HTR-8/SVneo (cell line): ENCODE data around the gene ZNF689.
"Not testable (repeated sequence)": the region's sequence is repeated elsewhere in the genome, so short reads cannot be mapped to it uniquely, and the experiment has no call there.

Experiments
- DNase-seq: peaks from one replicate; pipeline ENCODE4 v3.0.0; 2011; ENCODE audit warnings: low spot score, mixed read lengths; ENCODE audit not compliant: insufficient read length
- FAIRE-seq: peaks from 2 replicates; lab custom pipeline; 2011; peaks lifted over from hg19 to GRCh38; lab: Jason Lieb, UNC

ZNF689 gene

DNA sequence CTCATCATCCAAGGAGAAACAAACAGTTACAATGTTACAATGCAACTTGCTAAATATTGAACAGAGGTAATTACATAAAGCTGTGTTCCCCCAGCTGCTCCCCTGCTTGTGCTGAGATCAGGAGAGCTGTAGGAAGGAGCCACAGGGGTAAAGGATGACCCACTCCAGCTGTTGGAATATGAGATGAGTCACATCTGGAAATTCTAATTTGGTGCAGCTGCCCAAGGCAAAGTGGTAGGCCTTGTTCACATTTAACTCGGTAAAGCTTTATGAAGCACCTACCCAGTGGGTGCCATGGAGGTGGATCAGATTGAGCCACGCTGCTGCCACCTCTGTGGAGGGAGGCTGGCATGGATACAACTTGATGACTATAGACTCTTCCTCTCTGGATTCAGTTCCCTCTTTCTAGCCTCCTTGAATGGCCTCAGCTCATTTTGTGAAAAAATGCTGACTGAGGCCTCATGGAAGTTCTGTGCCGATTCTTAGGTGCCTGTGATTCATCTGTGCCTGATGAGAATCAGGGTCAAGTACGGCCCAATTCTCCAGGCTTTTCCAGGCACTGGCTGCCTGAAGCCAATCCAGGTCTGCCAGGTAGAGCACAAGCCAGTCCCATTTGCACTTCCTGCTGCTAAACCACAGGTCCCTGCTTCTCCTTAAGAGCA, 7.4 kb downstream of the ZNF689 start:
- DNase-seq = no peak
- FAIRE-seq = no peak

DNA sequence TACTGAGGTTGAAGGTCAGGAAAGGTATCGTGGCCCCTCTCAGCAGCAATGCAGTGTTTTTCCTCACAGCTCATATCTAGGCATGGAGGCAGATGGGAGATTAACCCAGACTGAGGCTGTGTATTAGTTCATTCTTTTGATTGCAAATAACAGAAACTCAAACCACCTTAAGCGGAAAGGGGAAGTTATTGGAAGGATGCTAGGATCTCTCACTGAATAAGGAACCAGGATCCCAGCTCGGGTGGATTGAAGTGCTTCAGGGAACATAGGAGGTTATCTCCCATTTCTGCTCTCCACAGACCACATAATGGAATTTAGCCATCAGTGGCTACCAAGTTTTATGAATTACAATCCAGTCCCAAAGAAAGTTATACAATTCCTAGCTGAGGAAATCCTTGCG, 8.2 kb downstream of the ZNF689 start:
- DNase-seq (no peak), FAIRE-seq (no peak)

DNA sequence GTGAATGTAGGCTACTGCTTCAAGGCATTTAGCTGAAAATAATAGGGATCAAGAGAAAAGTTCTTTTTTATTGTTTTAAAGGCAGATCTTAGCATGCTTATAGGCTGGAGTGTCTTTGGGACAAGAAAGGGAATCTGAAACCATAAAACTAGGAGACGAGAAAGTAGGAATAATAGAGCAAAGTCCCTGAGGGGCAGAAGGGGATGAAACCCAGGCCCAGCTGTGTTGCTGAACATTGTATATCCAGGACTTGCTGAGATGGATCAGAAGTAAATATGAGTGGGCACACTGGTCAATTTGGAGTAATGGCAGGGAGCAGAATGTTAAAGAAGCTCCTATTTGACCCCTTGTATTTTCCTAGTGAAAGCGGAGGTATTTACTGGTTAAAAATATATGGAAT, 9.3 kb downstream of the ZNF689 start:
- DNase-seq = no peak
- FAIRE-seq = no peak

DNA sequence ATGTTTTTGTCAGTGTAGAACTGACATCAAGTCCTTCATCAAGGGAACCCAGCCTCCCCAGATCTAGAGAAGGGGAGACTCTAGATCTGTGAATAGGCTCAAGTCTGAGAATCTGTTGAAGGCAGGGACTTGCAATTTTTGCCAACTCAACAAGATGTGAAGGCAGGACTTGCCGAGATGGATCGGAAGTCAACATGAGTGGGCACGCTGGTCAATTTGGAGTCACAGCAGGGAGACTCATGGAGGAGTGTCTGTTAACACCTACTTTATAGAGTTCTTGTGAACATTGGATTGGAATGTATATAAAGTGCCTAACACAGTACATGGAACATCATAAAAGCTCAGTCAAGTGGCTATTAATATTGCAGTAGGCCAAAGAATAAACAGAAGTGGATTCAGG, 10.0 kb downstream of the ZNF689 start:
- DNase-seq (no peak), FAIRE-seq (no peak)

GRCh38 chr16:30592871-30593270, 17.3 kb downstream of the ZNF689 start:
- no peak for DNase-seq
- FAIRE-seq = no peak

GRCh38 chr16:30590869-30591268, 19.3 kb downstream of the ZNF689 start:
- not testable (repeated sequence) for DNase-seq, FAIRE-seq

DNA sequence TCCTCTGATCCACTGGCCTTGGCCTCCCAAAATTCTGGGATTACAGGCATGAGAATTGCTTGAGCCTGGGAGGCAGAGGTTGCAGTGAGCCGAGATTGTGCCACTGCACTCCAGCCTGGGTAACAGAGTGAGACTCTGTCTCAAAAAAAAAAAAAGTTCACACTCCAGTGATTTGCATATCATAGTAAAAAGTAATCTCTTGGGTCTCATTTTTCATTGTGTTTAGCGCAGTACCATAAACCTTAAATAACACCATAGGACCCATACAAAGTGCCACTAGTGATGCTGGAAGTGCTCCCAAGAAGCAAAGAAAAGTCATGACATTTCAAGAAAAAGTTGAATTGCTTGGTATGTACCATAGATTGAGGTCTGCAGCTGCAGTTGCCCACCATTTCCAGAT, 20.6 kb downstream of the ZNF689 start:
- DNase-seq, FAIRE-seq: not testable (repeated sequence)

DNA sequence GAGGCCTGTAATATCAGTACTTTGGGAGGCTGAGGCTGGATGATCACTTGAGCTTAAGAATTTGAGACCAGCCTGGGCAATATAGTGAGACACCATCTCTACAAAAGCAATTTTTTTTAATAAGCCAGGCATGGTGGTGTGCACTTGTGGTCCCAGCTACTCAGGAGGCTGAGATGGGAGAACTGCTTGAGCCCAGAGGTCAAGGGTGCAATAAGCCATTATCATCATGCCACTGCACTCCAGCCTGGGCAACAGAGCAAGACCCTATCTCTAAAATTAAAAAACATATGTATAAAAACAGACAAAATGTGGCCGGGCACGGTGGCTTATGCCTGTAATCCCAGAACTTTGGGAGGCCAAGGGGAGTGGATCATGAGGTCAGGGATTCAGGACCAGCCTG, 21.5 kb downstream of the ZNF689 start:
- FAIRE-seq (no peak), DNase-seq (no peak)

DNA sequence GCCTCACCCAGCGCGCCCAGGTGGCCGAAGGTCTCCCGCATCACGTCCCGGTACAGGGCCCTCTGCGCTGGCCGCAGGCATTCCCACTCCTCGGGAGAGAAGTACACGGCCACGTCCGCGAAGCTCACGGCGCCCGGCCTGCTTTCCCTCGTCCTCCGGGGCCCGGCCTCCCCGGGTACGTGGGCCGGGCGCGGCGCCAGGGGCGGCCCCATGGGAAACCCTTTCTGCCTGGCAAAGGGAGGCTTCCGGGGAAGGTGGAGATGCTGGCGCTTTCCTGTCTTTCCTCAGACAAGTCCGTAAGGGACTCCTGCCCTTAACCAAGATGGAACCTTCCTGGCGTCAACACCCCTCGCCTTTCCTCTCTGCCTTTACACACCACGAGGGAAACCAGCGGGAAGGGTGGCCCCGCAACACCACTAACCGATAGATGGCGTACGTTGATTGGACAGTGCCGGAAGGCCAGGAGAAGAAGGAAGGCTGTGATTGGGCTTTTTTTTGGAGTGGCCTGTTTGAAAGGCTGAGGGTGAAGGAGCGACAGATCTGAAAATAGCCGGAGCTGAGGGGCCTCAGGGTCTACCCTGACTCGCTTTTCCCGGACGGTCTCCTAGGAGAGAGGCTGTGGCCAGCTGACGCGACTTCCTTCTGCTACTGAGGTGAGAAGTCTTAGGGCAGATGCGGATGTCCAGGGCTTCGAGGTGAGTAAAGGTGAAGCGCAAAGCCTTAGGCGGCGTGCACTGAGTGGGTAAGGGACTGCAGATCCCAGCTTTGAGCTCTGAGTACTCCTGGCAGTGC, 24.6 kb downstream of the ZNF689 start, which contains the start of gene ZNF785:
ZNF785 (minus strand) TSS at position 298 of the 792 bp plus-strand sequence; CDS start at position 212, 86 bp downstream.
- DNase-seq (peak; percentile 89), FAIRE-seq (no peak)

- DNase-seq (no peak), FAIRE-seq (no peak)
Observed at GRCh38 chr16:30585022-30585399, 25.2 kb downstream of the ZNF689 start.

GRCh38 chr16:30582611-30583340, 27.4 kb downstream of the ZNF689 start:
- DNase-seq (no peak), FAIRE-seq (no peak)

- no peak for DNase-seq
- no peak for FAIRE-seq
Observed at GRCh38 chr16:30581457-30581856, 28.7 kb downstream of the ZNF689 start.

DNA sequence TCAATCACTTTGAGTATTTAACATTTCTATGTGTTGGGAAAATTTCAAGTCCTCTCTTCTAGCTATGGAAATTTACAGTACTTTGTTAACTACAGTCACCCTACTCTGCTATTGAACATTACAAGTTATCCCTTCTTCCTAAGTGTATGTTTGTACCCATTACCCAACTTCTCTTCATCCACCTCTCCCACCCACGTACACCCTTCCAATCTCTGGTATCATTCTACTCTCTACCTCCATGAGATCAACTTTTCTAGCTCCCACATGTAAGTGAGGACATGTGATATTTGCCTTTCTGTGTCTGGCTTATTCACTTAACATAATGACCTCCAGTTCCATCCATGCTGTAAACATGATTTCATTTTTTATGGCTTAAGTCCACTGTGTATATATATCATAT, 35.5 kb downstream of the ZNF689 start:
- DNase-seq (no peak), FAIRE-seq (no peak)

DNA sequence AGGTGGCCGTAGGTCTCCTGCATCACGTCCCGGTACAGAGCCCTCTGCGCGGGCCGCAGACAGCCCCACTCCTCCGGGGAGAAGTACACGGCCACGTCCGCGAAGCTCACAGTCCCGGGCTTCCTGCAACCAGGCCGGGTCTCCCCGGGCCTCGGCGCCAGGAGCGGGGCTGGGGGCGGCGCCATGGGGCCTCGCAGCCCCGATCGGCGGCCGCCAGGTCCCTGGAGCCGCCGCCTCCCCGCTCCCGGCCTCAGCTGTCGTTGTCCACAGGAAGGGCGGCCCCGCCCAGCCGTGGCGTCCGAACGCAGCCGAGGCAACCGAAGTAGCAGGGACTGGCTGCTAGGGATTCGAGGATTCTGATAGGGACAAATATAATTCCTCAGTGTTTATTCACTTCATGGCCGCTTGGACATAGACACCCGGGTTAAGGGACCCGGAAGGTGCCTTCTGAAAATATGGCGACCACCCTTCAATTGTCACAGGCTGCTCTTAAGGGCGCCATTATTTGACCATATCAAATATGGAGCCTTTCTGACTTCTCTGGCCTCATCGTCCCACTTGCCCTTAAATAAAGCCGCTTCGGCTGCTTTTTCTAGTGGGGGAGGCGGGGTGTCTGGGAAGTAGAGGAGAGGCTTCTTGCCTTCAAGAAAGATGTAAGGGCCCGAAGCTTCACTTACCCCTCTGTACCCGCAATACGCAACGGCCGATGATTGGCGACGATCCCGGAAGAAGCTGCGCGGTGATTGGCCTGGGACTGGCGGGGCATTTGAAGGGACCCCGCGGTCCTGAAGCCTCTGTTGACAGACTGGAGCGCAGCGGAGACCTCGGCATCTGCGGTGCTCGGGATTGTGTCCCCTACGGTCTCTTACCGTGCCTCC, 38.5 kb downstream of the ZNF689 start, which contains the start of gene ZNF688:
ZNF688 (minus strand) TSS at position 270 of the 878 bp plus-strand sequence; CDS start at position 185, 85 bp downstream.
- FAIRE-seq (no peak), DNase-seq (peak; percentile 95)

DNA sequence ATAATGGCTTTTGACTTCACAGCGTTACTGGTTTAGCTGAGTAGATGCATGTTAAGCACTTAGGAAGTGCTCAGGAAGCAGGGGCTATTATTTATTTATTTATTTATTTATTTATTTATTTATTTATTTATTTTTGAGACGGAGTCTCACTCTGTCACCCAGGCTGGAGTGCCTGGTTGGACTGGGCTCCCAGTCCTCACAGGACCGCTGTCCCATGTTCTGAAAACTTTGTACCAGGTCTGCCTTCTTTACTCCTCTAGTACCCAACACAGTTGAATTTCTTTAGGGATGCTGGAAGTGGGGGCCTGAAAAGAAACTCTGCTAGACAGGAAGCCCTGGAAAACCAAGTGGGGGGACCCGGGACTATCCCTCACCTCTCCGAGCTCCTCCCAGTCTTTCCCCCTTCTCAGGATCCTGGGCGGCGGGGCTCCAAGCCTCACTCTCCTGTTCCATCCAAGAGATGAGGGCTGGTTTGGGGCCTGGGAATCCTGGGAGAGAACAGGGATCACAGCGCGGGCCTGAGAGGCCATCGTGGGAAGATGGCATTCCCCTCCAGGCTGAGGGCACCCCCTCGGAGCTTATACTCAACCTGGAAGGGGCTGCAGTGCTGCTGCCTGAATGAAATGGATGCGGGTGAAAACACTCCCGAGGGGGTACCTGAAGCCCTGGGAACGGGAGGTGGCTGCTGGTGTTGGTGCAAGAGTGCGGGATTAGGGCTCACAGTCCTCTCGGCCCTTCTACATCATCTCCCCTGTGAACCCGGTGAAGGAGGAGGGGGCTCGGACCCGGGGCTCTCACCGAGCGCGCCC, 39.3 kb downstream of the ZNF689 start:
- no peak for DNase-seq

GRCh38 chr16:30569746-30570635, 40.2 kb downstream of the ZNF689 start:
- DNase-seq (no peak), FAIRE-seq (no peak)

More for the DNA sequence above, 39.3 kb downstream of the ZNF689 start:
- FAIRE-seq = no peak

- FAIRE-seq = no peak
- no peak for DNase-seq
Observed at GRCh38 chr16:30569281-30569680, 40.9 kb downstream of the ZNF689 start.
